Measurements from ENCODE around the gene HTR2B.
"Not testable (repeated sequence)": the region's sequence is repeated elsewhere in the genome, so short reads cannot be mapped to it uniquely, and the experiment has no call there.

Gene HTR2B

DNA sequence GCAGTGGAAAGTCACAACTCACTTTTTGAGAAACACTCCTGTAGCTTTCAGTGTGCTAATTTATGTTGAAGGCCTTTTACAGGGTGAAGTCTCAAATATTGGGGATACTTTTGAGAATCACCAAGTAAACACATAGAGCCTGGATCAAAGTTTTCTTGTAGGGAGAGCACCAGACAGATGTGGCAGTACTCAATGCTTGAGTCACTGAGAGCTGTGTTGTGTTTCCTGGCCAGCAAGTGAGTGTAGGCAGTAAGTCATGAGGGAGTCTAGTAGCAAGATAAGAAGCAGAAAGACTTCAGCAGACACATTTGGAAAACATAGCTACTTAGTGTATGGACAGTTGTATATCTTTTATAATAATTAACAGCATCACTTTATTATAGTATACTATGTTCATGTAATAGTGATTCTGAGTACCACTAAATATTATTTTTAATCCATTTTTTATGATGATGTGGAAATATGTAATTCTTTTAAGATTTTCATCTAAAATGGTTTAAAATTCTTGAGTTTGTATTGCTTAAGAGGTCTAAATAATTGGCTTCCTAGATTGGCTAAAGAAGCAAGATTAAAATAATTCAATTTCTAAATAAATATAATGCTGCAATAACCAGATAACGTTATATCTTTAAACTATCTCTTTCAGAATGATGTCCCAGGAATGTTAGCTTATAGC, 55.3 kb downstream of the HTR2B start:
- DNase-seq, result no peak

DNA sequence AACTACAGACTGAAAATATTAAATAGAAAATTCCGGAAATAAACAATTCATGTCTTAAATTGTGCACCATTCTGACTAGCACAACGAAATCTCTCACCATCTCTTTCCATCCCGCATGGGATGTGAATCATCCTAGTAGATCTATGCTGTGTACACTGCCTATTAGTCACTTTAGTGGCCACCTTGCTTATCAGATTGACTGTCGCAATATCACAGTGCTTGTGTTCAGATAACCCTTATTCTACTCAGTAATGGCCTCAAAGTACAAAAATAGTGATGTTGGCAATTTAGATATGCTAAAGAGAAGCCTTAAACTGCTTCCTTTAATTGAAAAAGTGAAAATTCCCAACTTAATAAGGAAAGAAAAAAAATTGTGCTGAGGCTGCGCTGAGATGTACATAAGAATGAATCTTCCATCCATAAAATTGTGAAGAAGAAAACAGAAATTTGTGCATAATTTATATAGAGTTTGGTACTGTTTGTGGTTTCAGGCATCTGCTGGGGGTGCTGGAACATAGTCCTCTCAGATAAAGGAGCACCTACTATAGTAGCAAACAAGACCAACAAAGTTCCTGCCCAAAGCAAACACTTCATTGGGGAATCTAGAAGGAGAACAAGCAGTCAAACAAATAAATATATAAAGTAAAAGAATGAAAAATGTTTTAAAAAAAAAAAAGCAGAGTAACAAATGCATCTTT, 56.2 kb downstream of the HTR2B start:
- no peak for DNase-seq

DNA sequence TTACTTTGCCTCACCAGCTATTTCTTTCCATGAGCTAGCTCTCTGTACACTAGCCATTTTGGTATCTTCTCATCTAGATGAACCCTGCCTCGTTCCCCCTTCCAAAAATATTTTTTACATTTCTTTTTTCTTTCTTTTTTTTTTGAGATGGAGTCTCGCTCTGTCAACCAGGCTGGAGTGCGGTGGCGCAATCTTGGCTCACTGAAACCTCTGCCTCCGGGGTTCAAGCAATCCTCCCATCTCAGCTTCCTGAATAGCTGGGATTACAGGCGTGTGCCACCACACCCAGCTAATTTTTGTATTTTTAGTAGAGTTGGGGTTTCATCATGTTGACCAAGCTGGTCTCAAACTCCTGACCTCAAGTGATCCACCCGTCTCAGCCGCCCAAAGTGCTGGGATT, 57.3 kb downstream of the HTR2B start:
- not testable (repeated sequence) for DNase-seq

DNA sequence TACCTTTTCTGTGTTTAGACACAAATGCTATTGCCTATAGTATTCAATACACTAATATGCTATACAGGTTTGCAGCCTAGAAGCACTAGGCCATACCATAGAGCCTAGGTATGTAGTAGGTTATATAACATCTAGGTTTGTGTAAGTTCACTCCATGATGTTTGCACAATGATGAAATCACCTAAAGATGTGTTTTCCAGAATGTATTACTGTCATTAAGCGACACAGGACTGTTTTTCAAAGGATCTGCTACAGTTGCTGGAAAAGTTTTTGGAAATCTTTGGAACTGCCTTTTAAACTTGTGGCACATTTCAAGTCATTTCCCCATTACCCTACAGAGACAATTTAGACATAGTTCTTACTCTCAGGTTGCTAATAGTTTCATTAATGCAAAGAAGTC, 58.9 kb downstream of the HTR2B start:
- no peak for DNase-seq

DNA sequence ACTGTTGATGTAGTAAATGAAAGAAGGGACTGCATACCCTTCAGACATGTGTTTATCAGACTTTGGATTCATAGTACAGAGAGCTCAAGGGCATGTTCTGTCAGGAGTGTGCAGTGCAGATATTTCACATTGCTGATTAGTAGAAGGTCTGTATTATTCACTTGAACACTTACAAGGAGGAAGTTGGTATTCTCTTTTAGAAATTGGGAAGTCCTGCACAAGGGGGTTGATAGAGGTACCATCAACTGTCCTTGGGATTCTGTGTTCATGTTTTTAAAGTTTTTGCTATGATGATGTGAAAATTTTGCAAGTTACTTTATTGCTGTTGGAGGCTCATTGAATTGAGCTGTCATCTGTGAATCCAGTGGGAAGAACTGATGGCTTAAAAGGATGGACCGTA, 61.5 kb downstream of the HTR2B start:
- no peak for DNase-seq

DNA sequence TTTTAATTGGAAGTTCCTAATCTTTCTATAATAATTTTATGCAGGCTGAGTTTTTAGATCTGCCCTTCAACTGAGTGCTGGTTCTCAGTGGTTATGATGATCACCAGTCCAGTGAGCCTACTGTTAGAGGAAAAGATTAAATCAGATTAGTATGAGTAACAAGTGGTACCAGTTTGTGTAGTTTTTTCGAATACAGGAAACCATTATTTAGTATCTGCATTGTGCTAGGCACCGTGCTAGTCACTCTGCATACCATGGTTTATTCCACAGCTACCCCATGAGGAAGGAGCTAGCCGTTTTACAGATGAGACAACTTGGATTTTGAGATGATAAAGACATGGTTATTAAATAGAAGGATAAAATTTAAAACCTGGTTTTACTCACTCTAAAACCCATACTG, 62.1 kb downstream of the HTR2B start:
- no peak for DNase-seq

DNA sequence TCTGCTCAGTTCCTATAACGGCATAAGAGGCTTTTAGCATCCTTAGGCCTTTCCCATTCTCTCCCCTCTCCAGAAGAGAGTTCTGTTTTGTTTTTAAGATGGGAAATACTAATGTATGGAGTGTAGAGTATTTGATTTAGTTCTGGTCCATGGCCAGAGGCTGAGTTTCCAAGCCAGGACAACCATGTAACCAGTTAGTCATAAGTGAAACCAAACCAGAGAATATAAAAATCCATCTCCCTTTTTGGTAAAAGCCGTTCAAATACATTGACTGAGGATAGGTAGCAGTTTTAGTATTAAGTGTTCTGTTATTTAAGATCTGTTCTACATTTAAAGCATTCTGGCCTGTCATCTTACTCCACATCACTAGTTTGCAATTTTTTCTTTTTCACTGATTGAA, 65.1 kb downstream of the HTR2B start:
- DNase-seq, result no peak

DNA sequence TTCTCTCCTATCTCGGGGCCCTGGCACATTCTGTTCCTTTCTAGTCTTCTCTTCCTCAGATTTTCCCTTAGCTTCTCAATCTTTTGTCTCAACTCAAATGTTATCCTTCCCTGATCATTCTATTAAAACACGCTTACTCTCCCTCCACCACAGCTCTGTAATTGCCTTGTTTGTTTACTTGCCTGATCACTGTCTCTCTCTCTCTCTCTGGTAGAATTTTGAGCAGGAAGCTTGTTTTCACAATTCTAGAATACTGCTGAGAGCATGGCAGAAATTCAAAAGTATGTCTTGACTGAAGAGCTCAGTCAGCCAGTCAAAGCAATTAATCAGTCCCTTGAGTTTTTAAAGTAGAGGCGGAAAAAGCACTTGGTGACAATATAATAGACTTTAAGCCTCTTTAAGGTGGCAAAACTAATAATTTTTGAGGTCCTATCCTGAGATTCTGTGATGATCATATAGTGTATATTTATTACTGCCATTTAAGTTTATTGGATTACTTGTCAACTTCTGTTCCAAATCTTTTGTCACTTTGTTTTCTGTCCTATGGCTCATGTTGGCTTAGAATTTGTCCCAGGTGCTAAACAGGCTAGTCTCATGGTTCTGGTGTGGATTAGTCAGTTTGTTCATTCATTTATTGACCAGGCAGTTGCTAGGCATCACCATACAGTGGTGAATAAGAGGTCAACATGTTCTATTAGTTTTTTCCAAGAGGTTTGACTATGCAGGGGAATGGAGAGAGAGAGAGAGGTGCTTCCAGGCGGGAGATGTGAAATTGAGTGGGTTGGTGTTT, 65.9 kb downstream of the HTR2B start:
- no peak for DNase-seq
